ENCODE data around the gene KSR2.

- TF ChIP-seq EP300 (IDR thresholded peaks at IDR 0.05) (no peak), CTCF (IDR thresholded peaks at IDR 0.05) (no peak), POLR2AphosphoS5 (IDR thresholded peaks at IDR 0.05) (no peak), POLR2A (IDR thresholded peaks at IDR 0.05) (no peak)
These were observed 8.6 kb upstream of the KSR2 start for GRCh38 chr12:117977373-117977772.
